ENCODE measurements around the gene JOSD2.

The JOSD2 gene

GRCh38 chr19:50514346-50515167 lies 3.6 kb upstream of the JOSD2 start:
- DNase-seq (ENCODE audit: low read depth, low spot score), result no peak

- no peak for DNase-seq (ENCODE audit: low read depth, low spot score)
These were observed 2.9 kb upstream of the JOSD2 start, which contains the start of gene ASPDH for GRCh38 chr19:50513746-50514345. Gene ASPDH, minus strand, starts transcription at chr19:50513913. Its CDS starts 90 bp downstream, at chr19:50513823.

- no peak for DNase-seq (ENCODE audit: low read depth, low spot score)
These were observed 2.2 kb upstream of the JOSD2 start for GRCh38 chr19:50512999-50513745.

GRCh38 chr19:50512112-50512998 lies 1.4 kb upstream of the JOSD2 start:
- no peak for DNase-seq (ENCODE audit: low read depth, low spot score)

GRCh38 chr19:50510700-50511068 lies 307 bp downstream of the JOSD2 start:
- no peak for DNase-seq (ENCODE audit: low read depth, low spot score)

GRCh38 chr19:50510121-50510670 lies 795 bp downstream of the JOSD2 start:
- DNase-seq (ENCODE audit: low read depth, low spot score), result no peak

GRCh38 chr19:50509366-50509765 lies 1.6 kb downstream of the JOSD2 start:
- DNase-seq (ENCODE audit: low read depth, low spot score), result no peak

- no peak for DNase-seq (ENCODE audit: low read depth, low spot score)
These were observed 2.2 kb downstream of the JOSD2 start for GRCh38 chr19:50508843-50509190.

GRCh38 chr19:50507376-50507775 lies 3.6 kb downstream of the JOSD2 start:
- no peak for DNase-seq (ENCODE audit: low read depth, low spot score)

GRCh38 chr19:50506700-50507099 lies 4.3 kb downstream of the JOSD2 start:
- no peak for DNase-seq (ENCODE audit: low read depth, low spot score)

GRCh38 chr19:50505856-50506611 lies 5.0 kb downstream of the JOSD2 start:
- DNase-seq (ENCODE audit: low read depth, low spot score), result no peak

- DNase-seq (ENCODE audit: low read depth, low spot score), result no peak
These were observed 9.2 kb downstream of the JOSD2 start for GRCh38 chr19:50501568-50502475.

- DNase-seq (ENCODE audit: low read depth, low spot score), result no peak
These were observed 9.8 kb downstream of the JOSD2 start for GRCh38 chr19:50501186-50501567.

GRCh38 chr19:50500753-50501151 lies 10.2 kb downstream of the JOSD2 start:
- no peak for DNase-seq (ENCODE audit: low read depth, low spot score)

GRCh38 chr19:50500060-50500752 lies 10.8 kb downstream of the JOSD2 start:
- no peak for DNase-seq (ENCODE audit: low read depth, low spot score)

GRCh38 chr19:50498219-50499056 lies 12.6 kb downstream of the JOSD2 start:
- no peak for DNase-seq (ENCODE audit: low read depth, low spot score)

GRCh38 chr19:50497022-50497405 lies 14.0 kb downstream of the JOSD2 start:
- DNase-seq (ENCODE audit: low read depth, low spot score), result no peak
